K562 (cell line): Measurements from ENCODE around the gene GOSR1. TPM values are rescaled to one million over a fixed set of nuclear protein-coding genes. Genes with fewer than 3 reads are reported as not detected.

Source experiments
- ARID3B ChIP-seq: fragments of 250-450 bp; sonication (Bioruptor Pico); IDR thresholded peaks from 2 replicates; pipeline ENCODE4 v1.4.0; 2020; ENCODE audit warnings: borderline replicate concordance
- CREB3L1 ChIP-seq: fragments of 450-650 bp; IDR thresholded peaks from 2 replicates; pipeline ENCODE4 v1.6.1; 2014; ENCODE audit warnings: low read depth, mild to moderate bottlenecking, moderate library complexity, borderline replicate concordance
- CREB5 ChIP-seq: fragments of 250-450 bp; sonication (Bioruptor Pico); IDR thresholded peaks from 2 replicates; pipeline ENCODE4 v1.5.0; 2020; ENCODE audit warnings: mild to moderate bottlenecking
- GABPA ChIP-seq: fragments of 200-800 bp; sonication (Bioruptor generic); conservative IDR thresholded peaks from 2 replicates; pipeline ENCODE4 v1.6.1; 2016; ENCODE audit warnings: low read depth, missing genetic modification characterization, missing compliant biosample characterization
- JUND ChIP-seq, 2 experiments: IDR thresholded peaks; 2 replicates in 1 of 2; 3 replicates in 1 of 2; pipeline ENCODE4 v1.6.1; 2011; ENCODE audit warnings: borderline replicate concordance in 2 of 2, low read depth in 2 of 2, low read length in 2 of 2, improper control_type of control experiment in 1 of 2, missing biosample characterization in 1 of 2, missing genetic modification characterization in 1 of 2, missing genetic modification reagents in 1 of 2
- NFIC ChIP-seq: fragments of 450-650 bp; IDR thresholded peaks from 2 replicates; pipeline ENCODE4 v1.6.1; 2017; ENCODE audit warnings: mild to moderate bottlenecking, inconsistent platforms
- PKNOX1 ChIP-seq: fragments of 450-650 bp; IDR thresholded peaks from 2 replicates; pipeline ENCODE4 v1.6.1; 2016
- PPARD ChIP-seq: fragments of 250-450 bp; sonication (Bioruptor Pico); IDR thresholded peaks from 2 replicates; pipeline ENCODE4 v1.8.0; 2022; ENCODE audit warnings: inconsistent platforms, mild to moderate bottlenecking, moderate library complexity
- RBFOX2 ChIP-seq: fragments of 200-400 bp; formaldehyde crosslinking; IDR thresholded peaks from 2 replicates; pipeline ENCODE4 v1.6.1; 2017; ENCODE audit warnings: low read depth, mild to moderate bottlenecking, low read length, moderate library complexity
- SAFB2 ChIP-seq: fragments of 200-400 bp; formaldehyde crosslinking; IDR thresholded peaks from 2 replicates; pipeline ENCODE4 v1.6.1; 2018; ENCODE audit warnings: borderline replicate concordance, low read length, low read depth, moderate library complexity; ENCODE audit not compliant: severe bottlenecking
- SPI1 ChIP-seq: IDR thresholded peaks from 2 replicates; pipeline ENCODE4 v1.6.1; 2011; ENCODE audit warnings: low read depth, low read length, control low read depth, borderline replicate concordance
- TAF7 ChIP-seq: fragments of 450-650 bp; IDR thresholded peaks from 2 replicates; pipeline ENCODE4 v1.6.1; 2016; ENCODE audit warnings: missing genetic modification characterization, missing compliant biosample characterization
- ZC3H4 ChIP-seq: sonication (generic); formaldehyde crosslinking; IDR thresholded peaks from 2 replicates; pipeline ENCODE4 v1.9.0; 2021; ENCODE audit warnings: missing genetic modification reagents, borderline replicate concordance
- ZFX ChIP-seq: sonication (generic); formaldehyde crosslinking; IDR thresholded peaks from 2 replicates; pipeline ENCODE4 v1.8.0; 2022; ENCODE audit warnings: mild to moderate bottlenecking, missing genetic modification reagents, moderate library complexity
- ZNF280B ChIP-seq: fragments of 250-450 bp; sonication (Bioruptor Pico); IDR thresholded peaks from 2 replicates; pipeline ENCODE4 v1.5.1; 2021; ENCODE audit warnings: mild to moderate bottlenecking
- ZNF3 ChIP-seq: fragments of 250-450 bp; sonication (Bioruptor Pico); IDR thresholded peaks from 2 replicates; pipeline ENCODE4 v1.5.0; 2021; ENCODE audit warnings: mild to moderate bottlenecking, moderate library complexity
- ZNF449 ChIP-seq: fragments of 250-450 bp; sonication (Bioruptor Pico); IDR thresholded peaks from 2 replicates; pipeline ENCODE4 v1.8.0; 2022; ENCODE audit warnings: moderate library complexity, mild to moderate bottlenecking, inconsistent platforms
- ZZZ3 ChIP-seq: fragments of 450-650 bp; IDR thresholded peaks from 2 replicates; pipeline ENCODE4 v1.6.1; 2016; ENCODE audit warnings: antibody characterized with exemption, mild to moderate bottlenecking, moderate library complexity
- polyA plus RNA-seq, 8 experiments: library from polyadenylated mRNA; depleted of rRNA in 4 of 8; stranded (reverse) in 5 of 8; unstranded in 3 of 8; fragments of >200 nt; fragmentation: Nextera tagmentation in 2 of 8; fragmentation: Illumina TruSeq in 1 of 8; extraction: Ambion mirVana in 2 of 8; extraction: Trizol in 1 of 8; gene quantifications; 2 replicates each; pipeline versions ENCODE4 v1.2.1 to v1.2.3, GENCODE V29; 2011 to 2014; ENCODE audit warnings: inconsistent platforms in 1 of 8, missing spikeins in 1 of 8
- total RNA-seq, 7 experiments: library from RNA; depleted of rRNA in 6 of 7; stranded (reverse); fragments of >200 nt in 6 of 7; fragmentation: Illumina TruSeq in 2 of 7; extraction: Trizol in 2 of 7; gene quantifications; 2 replicates each; pipeline versions ENCODE4 v1.2.1 to v1.2.3, GENCODE V29; 2011 to 2021; ENCODE audit warnings: low replicate concordance in 1 of 7

GOSR1 gene
- total and polyA plus RNA-seq, 9 of the 15 experiments (the other 6 are each of a cell fraction or from before 2014, with no cell fraction given) = 17.6 to 95.5 (median 33.3) TPM

GRCh38 chr17:30477083-30477773 lies at the start of gene GOSR1 (continued):
- TF ChIP-seq ZNF449 (CRISPR knock-in tag) = no peak
- TF ChIP-seq PKNOX1 = peak; percentile 5; the same call in 1 of the 2 replicates
- TF ChIP-seq ZNF280B (CRISPR knock-in tag) = no peak
- no peak for TF ChIP-seq SPI1
- peak; percentile 70 for TF ChIP-seq JUND (IDR thresholded peaks at IDR 0.05; ENCODE audit: borderline replicate concordance, low read depth, low read length)
- no peak for TF ChIP-seq JUND (tag; IDR thresholded peaks at IDR 0.05; ENCODE audit: borderline replicate concordance, low read depth, low read length)
- peak; percentile 99 for TF ChIP-seq TAF7 (tag)
- no peak for TF ChIP-seq ARID3B (CRISPR knock-in tag)
- no peak for TF ChIP-seq ZC3H4
- no peak for TF ChIP-seq CREB5
- peak; percentile 57; the same call in 1 of the 2 replicates for TF ChIP-seq ZZZ3
- no peak for TF ChIP-seq ZNF3
- TF ChIP-seq RBFOX2 = peak; percentile 97
- peak; percentile 94 for TF ChIP-seq CREB3L1
- peak; percentile 95 for TF ChIP-seq GABPA (tag)
- no peak for TF ChIP-seq PPARD (CRISPR knock-in tag)
- peak; percentile 61 for TF ChIP-seq NFIC
- peak; percentile 99 for TF ChIP-seq ZFX (CRISPR knock-in tag)
- no peak for TF ChIP-seq SAFB2
